Ovary (tissue), 3 donors: ENCODE measurements around the gene LIPM.

Experiments
- CTCF ChIP-seq, 3 donors: fragments of 450-650 bp in 2 of 3; fragments of 200-600 bp in 1 of 3; IDR thresholded peaks; one replicate each; pipeline versions ENCODE4 v1.5.1 to v1.8.0; 2016 to 2022; ENCODE audit warnings: antibody characterized with exemption in 3 of 3, mild to moderate bottlenecking in 1 of 3
- POLR2A ChIP-seq: fragments of 450-650 bp; IDR thresholded peaks from one replicate; pipeline ENCODE4 v1.6.1; 2017; ENCODE audit warnings: antibody characterized with exemption, mild to moderate bottlenecking, moderate library complexity
- donor health status: DM: no; HTN: no; CAD: no.

GRCh38 chr10:88781206-88781605 is 21.3 kb upstream of the LIPM start:
- no peak for TF ChIP-seq CTCF (IDR thresholded peaks at IDR 0.05)
- TF ChIP-seq POLR2A = no peak
